GM23338 (cell line): ENCODE results near the gene LPP. TPM values are rescaled to one million over a fixed set of nuclear protein-coding genes. Genes with fewer than 3 reads are reported as not detected.

Source experiments
- ATAC-seq: fragments of 200-7000 bp; cut with Tn5 transposase; 3 replicates; pipeline ENCODE4 v1.9.1; 2020
- DNase-seq: peaks from one replicate; pipeline ENCODE4 v3.0.0-alpha.2; 2015; ENCODE audit warnings: low spot score
- H2AFZ ChIP-seq: fragments of 200-600 bp; sonication (generic); 2 replicates; pipeline ENCODE4 v1.8.0; 2016; ENCODE audit warnings: antibody characterized with exemption, mild to moderate bottlenecking, moderate library complexity
- H3F3A ChIP-seq: fragments of 200-600 bp; sonication (generic); replicated peaks from 2 replicates; pipeline ENCODE4 v1.8.0; 2017; ENCODE audit warnings: antibody characterized with exemption, mixed run types, low read depth
- H3K27ac ChIP-seq: fragments of 200-600 bp; sonication (generic); 2 replicates; pipeline ENCODE4 v1.6.1; 2016; ENCODE audit warnings: low read depth
- H3K27me3 ChIP-seq: fragments of 200-600 bp; sonication (generic); 2 replicates; pipeline ENCODE4 v1.8.0; 2016; ENCODE audit warnings: mild to moderate bottlenecking, mixed run types, moderate library complexity; ENCODE audit not compliant: insufficient read depth
- H3K36me3 ChIP-seq: fragments of 200-600 bp; sonication (generic); 2 replicates; pipeline ENCODE4 v1.8.0; 2016; ENCODE audit warnings: mild to moderate bottlenecking; ENCODE audit not compliant: insufficient read depth
- H3K4me1 ChIP-seq: fragments of 200-600 bp; sonication (generic); 2 replicates; pipeline ENCODE4 v1.8.0; 2016; ENCODE audit warnings: mild to moderate bottlenecking, moderate library complexity; ENCODE audit not compliant: insufficient read depth
- H3K4me2 ChIP-seq: fragments of 200-600 bp; sonication (generic); 2 replicates; pipeline ENCODE4 v1.7.1; 2017; ENCODE audit warnings: mixed run types
- H3K4me3 ChIP-seq: fragments of 200-600 bp; sonication (generic); 2 replicates; pipeline ENCODE4 v1.6.1; 2016; ENCODE audit warnings: mixed run types
- H3K79me2 ChIP-seq: fragments of 200-600 bp; sonication (generic); replicated peaks from 2 replicates; pipeline ENCODE4 v1.8.0; 2017; ENCODE audit warnings: mild to moderate bottlenecking; ENCODE audit not compliant: insufficient read depth
- H3K9me2 ChIP-seq: fragments of 200-600 bp; sonication (generic); 2 replicates; pipeline ENCODE4 v1.8.0; 2017; ENCODE audit not compliant: insufficient read depth
- H4K20me1 ChIP-seq: fragments of 200-600 bp; sonication (generic); replicated peaks from 2 replicates; pipeline ENCODE4 v1.8.0; 2017; ENCODE audit warnings: mild to moderate bottlenecking; ENCODE audit not compliant: insufficient read depth
- H3K27ac Mint-ChIP-seq: 2 replicates; pipeline ENCODE4 v1.8.0; 2020; ENCODE audit warnings: inconsistent platforms, mild to moderate bottlenecking, moderate library complexity, mixed read lengths
- H3K27me3 Mint-ChIP-seq: 3 replicates; pipeline ENCODE4 v1.8.0; 2022; ENCODE audit warnings: low read depth, mild to moderate bottlenecking, moderate library complexity, mixed read lengths, inconsistent platforms; ENCODE audit not compliant: insufficient read depth, poor library complexity
- H3K36me3 Mint-ChIP-seq: 3 replicates; pipeline ENCODE4 v1.8.0; 2021; ENCODE audit warnings: low read depth, mild to moderate bottlenecking, inconsistent platforms, moderate library complexity, mixed read lengths
- H3K4me1 Mint-ChIP-seq: 3 replicates; pipeline ENCODE4 v1.8.0; 2020; ENCODE audit warnings: mild to moderate bottlenecking, inconsistent platforms, mixed read lengths
- H3K4me3 Mint-ChIP-seq: 3 replicates; pipeline ENCODE4 v1.8.0; 2021; ENCODE audit warnings: moderate library complexity, mild to moderate bottlenecking, inconsistent platforms, mixed read lengths
- H3K9me3 Mint-ChIP-seq: 3 replicates; pipeline ENCODE4 v1.8.0; 2020; ENCODE audit warnings: moderate library complexity, mild to moderate bottlenecking, inconsistent platforms, mixed read lengths
- CREB1 ChIP-seq: fragments of 250-450 bp; sonication (Bioruptor Pico); IDR thresholded peaks from 2 replicates; pipeline ENCODE4 v1.5.0; 2020; ENCODE audit warnings: low read depth, mild to moderate bottlenecking, moderate library complexity
- EZH2phosphoT487 ChIP-seq: fragments of 200-600 bp; sonication (generic); IDR thresholded peaks from one replicate; pipeline ENCODE4 v1.8.1; 2018; ENCODE audit warnings: antibody characterized with exemption; ENCODE audit not compliant: unreplicated experiment
- ZNF114 ChIP-seq: fragments of 250-450 bp; sonication (Bioruptor Pico); IDR thresholded peaks from 2 replicates; pipeline ENCODE4 v1.5.0; 2020; ENCODE audit warnings: mild to moderate bottlenecking, moderate library complexity
- ZNF462 ChIP-seq: fragments of 250-450 bp; sonication (Bioruptor Pico); IDR thresholded peaks from 2 replicates; pipeline ENCODE4 v1.5.0; 2020; ENCODE audit warnings: mild to moderate bottlenecking, moderate library complexity
- polyA plus RNA-seq: library from polyadenylated mRNA; unstranded; fragments of >200 nt; fragmentation: Nextera tagmentation; extraction: Ambion mirVana; gene quantifications from 2 replicates; pipeline ENCODE4 v1.2.1, GENCODE V29; 2016
- total RNA-seq: library from RNA; depleted of rRNA; stranded (reverse); fragments of >200 nt; shearing (Covaris generic); gene quantifications from 2 replicates; pipeline ENCODE4 v1.2.3, GENCODE V29; 2014
- TF ChIP-seq, protein P1 (sequence below): IDR thresholded peaks from one replicate; pipeline ENCODE4 v1.6.1; 2018; ENCODE audit warnings: antibody characterized with exemption; ENCODE audit not compliant: unreplicated experiment

The LPP gene
- total and polyA plus RNA-seq, 2 experiments from 2014 or later, result 23.0 to 35.2 TPM

- Mint-ChIP-seq H3K27ac (no peak overlapping the region), H3K4me1 (peaks cover 10% of the 10 kb centered on the region), H3K36me3 (no peaks in the 10 kb centered on the region), H3K27me3 (no peaks in the 10 kb centered on the region), H3K9me3 (no peaks in the 10 kb centered on the region), H3K4me3 (no peak overlapping the region)
- Histone ChIP-seq H3K4me1 (no peaks in the 10 kb centered on the region), H3K4me3 (no peak overlapping the region), H2AFZ (no peak overlapping the region), H3K27ac (no peak overlapping the region), H3K9me2 (no peaks in the 10 kb centered on the region), H3F3A (no peaks in the 10 kb centered on the region), H4K20me1 (no peaks in the 10 kb centered on the region), H3K4me2 (no peak overlapping the region), H3K79me2 (no peaks in the 10 kb centered on the region), H3K36me3 (no peaks in the 10 kb centered on the region), H3K27me3 (no peaks in the 10 kb centered on the region)
- DNase-seq (no peak), ATAC-seq (no peak)
- TF ChIP-seq CREB1 (CRISPR knock-in tag) (no peak), ZNF462 (CRISPR knock-in tag) (no peak), EZH2phosphoT487 (no peak), ZNF114 (CRISPR knock-in tag) (no peak)
- TF ChIP-seq, protein P1, sequence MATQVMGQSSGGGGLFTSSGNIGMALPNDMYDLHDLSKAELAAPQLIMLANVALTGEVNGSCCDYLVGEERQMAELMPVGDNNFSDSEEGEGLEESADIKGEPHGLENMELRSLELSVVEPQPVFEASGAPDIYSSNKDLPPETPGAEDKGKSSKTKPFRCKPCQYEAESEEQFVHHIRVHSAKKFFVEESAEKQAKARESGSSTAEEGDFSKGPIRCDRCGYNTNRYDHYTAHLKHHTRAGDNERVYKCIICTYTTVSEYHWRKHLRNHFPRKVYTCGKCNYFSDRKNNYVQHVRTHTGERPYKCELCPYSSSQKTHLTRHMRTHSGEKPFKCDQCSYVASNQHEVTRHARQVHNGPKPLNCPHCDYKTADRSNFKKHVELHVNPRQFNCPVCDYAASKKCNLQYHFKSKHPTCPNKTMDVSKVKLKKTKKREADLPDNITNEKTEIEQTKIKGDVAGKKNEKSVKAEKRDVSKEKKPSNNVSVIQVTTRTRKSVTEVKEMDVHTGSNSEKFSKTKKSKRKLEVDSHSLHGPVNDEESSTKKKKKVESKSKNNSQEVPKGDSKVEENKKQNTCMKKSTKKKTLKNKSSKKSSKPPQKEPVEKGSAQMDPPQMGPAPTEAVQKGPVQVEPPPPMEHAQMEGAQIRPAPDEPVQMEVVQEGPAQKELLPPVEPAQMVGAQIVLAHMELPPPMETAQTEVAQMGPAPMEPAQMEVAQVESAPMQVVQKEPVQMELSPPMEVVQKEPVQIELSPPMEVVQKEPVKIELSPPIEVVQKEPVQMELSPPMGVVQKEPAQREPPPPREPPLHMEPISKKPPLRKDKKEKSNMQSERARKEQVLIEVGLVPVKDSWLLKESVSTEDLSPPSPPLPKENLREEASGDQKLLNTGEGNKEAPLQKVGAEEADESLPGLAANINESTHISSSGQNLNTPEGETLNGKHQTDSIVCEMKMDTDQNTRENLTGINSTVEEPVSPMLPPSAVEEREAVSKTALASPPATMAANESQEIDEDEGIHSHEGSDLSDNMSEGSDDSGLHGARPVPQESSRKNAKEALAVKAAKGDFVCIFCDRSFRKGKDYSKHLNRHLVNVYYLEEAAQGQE, result no peak
These were observed 528.4 kb downstream of the LPP start for GRCh38 chr3:188682316-188682715.
